Smooth muscle cell (in vitro differentiated cells): Measurements from ENCODE around the gene NUP155. TPM values are rescaled to one million over a fixed set of nuclear protein-coding genes. Genes with fewer than 3 reads are reported as not detected.
A peak's percentile ranks its signal among the peaks of the same experiment; 100 is the strongest.
"Not testable (repeated sequence)": the region's sequence is repeated elsewhere in the genome, so short reads cannot be mapped to it uniquely, and the experiment has no call there.

Source experiments
- DNase-seq: peaks from one replicate; lab custom pipeline; 2025; ENCODE audit not compliant: unreplicated experiment; lab: John Stamatoyannopoulos, UW
- H2AFZ ChIP-seq: fragments of 200-600 bp; sonication (generic); 2 replicates; pipeline ENCODE4 v1.6.0; 2016; ENCODE audit warnings: antibody characterized with exemption, low read depth, mild to moderate bottlenecking
- H3F3A ChIP-seq: fragments of 200-600 bp; sonication (generic); 2 replicates; pipeline ENCODE4 v1.6.0; 2017; ENCODE audit warnings: antibody characterized with exemption, low read depth
- H3K27ac ChIP-seq: fragments of 200-600 bp; sonication (generic); 2 replicates; pipeline ENCODE4 v1.5.1; 2016; ENCODE audit warnings: low read depth, mild to moderate bottlenecking
- H3K27me3 ChIP-seq: fragments of 200-600 bp; sonication (generic); 2 replicates; pipeline ENCODE4 v1.6.1; 2016; ENCODE audit warnings: low read depth, mild to moderate bottlenecking
- H3K36me3 ChIP-seq: fragments of 200-600 bp; sonication (generic); 2 replicates; pipeline ENCODE4 v1.5.1; 2016; ENCODE audit warnings: low read depth
- H3K4me1 ChIP-seq: fragments of 200-600 bp; sonication (generic); 2 replicates; pipeline ENCODE4 v1.5.1; 2016; ENCODE audit warnings: low read depth
- H3K4me2 ChIP-seq: fragments of 200-600 bp; sonication (generic); 2 replicates; pipeline ENCODE4 v1.6.0; 2016; ENCODE audit warnings: mild to moderate bottlenecking
- H3K4me3 ChIP-seq: fragments of 200-600 bp; sonication (generic); 2 replicates; pipeline ENCODE4 v1.5.1; 2016; ENCODE audit warnings: mild to moderate bottlenecking
- H3K79me2 ChIP-seq: fragments of 200-600 bp; sonication (generic); 2 replicates; pipeline ENCODE4 v1.6.0; 2016; ENCODE audit warnings: low read depth, mild to moderate bottlenecking
- H3K9ac ChIP-seq: fragments of 200-600 bp; sonication (generic); 2 replicates; pipeline ENCODE4 v1.6.0; 2016; ENCODE audit warnings: low read depth
- H3K9me3 ChIP-seq: fragments of 200-600 bp; sonication (generic); replicated peaks from 2 replicates; pipeline ENCODE4 v1.5.1; 2016; ENCODE audit warnings: low read depth
- H4K20me1 ChIP-seq: fragments of 200-600 bp; sonication (generic); 2 replicates; pipeline ENCODE4 v1.6.0; 2016; ENCODE audit warnings: low read depth
- CTCF ChIP-seq: fragments of 200-600 bp; sonication (generic); IDR thresholded peaks from 2 replicates; pipeline ENCODE4 v1.5.1; 2017; ENCODE audit warnings: borderline replicate concordance, mild to moderate bottlenecking, antibody characterized with exemption; ENCODE audit not compliant: insufficient read depth, poor library complexity, severe bottlenecking
- WGBS: methylation state at CpG from one replicate; pipeline ENCODE4 v1.1.7; 2016; ENCODE audit warnings: low lambda C conversion rate; 5-methylcytosine and 5-hydroxymethylcytosine counted together
- polyA plus RNA-seq: library from polyadenylated mRNA; unstranded; fragments of >200 nt; fragmentation: Nextera tagmentation; extraction: Ambion mirVana; gene quantifications from 2 replicates; pipeline ENCODE4 v1.2.1, GENCODE V29; 2016
- total RNA-seq: library from RNA; depleted of rRNA; stranded (reverse); fragments of >200 nt; gene quantifications from 2 replicates; pipeline ENCODE4 v1.2.3, GENCODE V29; 2014

NUP155 gene
- total and polyA plus RNA-seq, 2 experiments from 2014 or later, result 12.3 to 31.4 TPM

- Histone ChIP-seq H3K79me2 (peaks cover 12% of the 10 kb centered on the region), H3K4me3 (no peak overlapping the region), H3K36me3 (no peaks in the 10 kb centered on the region), H3F3A (peaks cover 4% of the 10 kb centered on the region), H3K27me3 (no peaks in the 10 kb centered on the region), H3K4me1 (peaks cover 5% of the 10 kb centered on the region), H3K9ac (no peak overlapping the region), H3K27ac (no peak overlapping the region), H3K9me3 (no peaks in the 10 kb centered on the region), H3K4me2 (no peak overlapping the region), H4K20me1 (no peaks in the 10 kb centered on the region), H2AFZ (no peak overlapping the region)
- no peak for TF ChIP-seq CTCF
- no peak for DNase-seq
- WGBS, result 92% methylated on average over 3 of the region's 3 CpGs
Observed at GRCh38 chr5:37375091-37375490, 4.2 kb upstream of the NUP155 start.

GRCh38 chr5:37370550-37370863, 399 bp downstream of the NUP155 start:
- H3K27me3 ChIP-seq, result no peaks in the 10 kb centered on the region
- H3K27ac ChIP-seq, result peak overlapping the region; percentile 49
- WGBS, result 0% methylated on average over 7 of the region's 7 CpGs
- H3K9me3 ChIP-seq, result no peaks in the 10 kb centered on the region
- H3F3A ChIP-seq, result peaks cover 4% of the 10 kb centered on the region
- peak overlapping the region; percentile 82 for H2AFZ ChIP-seq
- H3K36me3 ChIP-seq, result no peaks in the 10 kb centered on the region
- H4K20me1 ChIP-seq, result peaks cover 4% of the 10 kb centered on the region
- H3K4me1 ChIP-seq, result peaks cover 11% of the 10 kb centered on the region
- no peak for TF ChIP-seq CTCF
- DNase-seq, result no peak
- peak overlapping the region; percentile 80 for H3K9ac ChIP-seq
- peaks cover 51% of the 10 kb centered on the region for H3K79me2 ChIP-seq
- H3K4me3 ChIP-seq, result peak overlapping the region; percentile 81
- H3K4me2 ChIP-seq, result peak overlapping the region; percentile 96

- no peak for DNase-seq
- Histone ChIP-seq H3K9ac (no peak overlapping the region), H3K4me1 (no peaks in the 10 kb centered on the region), H4K20me1 (no peaks in the 10 kb centered on the region), H3K4me2 (no peak overlapping the region), H3F3A (no peaks in the 10 kb centered on the region), H3K27ac (no peak overlapping the region), H3K36me3 (peaks cover 10% of the 10 kb centered on the region), H3K9me3 (no peaks in the 10 kb centered on the region), H3K79me2 (no peaks in the 10 kb centered on the region), H3K4me3 (no peak overlapping the region), H2AFZ (no peak overlapping the region), H3K27me3 (no peaks in the 10 kb centered on the region)
- 88% methylated on average over 6 of the region's 6 CpGs for WGBS
- no peak for TF ChIP-seq CTCF
Observed at GRCh38 chr5:37355161-37355560, 15.7 kb downstream of the NUP155 start.

GRCh38 chr5:37342741-37343140, 28.2 kb downstream of the NUP155 start:
- WGBS, result 97% methylated on average over 17 of the region's 18 CpGs
- not testable (repeated sequence) for H3K4me1 ChIP-seq, H3K79me2 ChIP-seq

GRCh38 chr5:37334754-37335153, 36.2 kb downstream of the NUP155 start:
- DNase-seq, H3K27ac ChIP-seq, H3K79me2 ChIP-seq, H3K9me3 ChIP-seq, H3K4me3 ChIP-seq, H3K4me2 ChIP-seq, H3F3A ChIP-seq, H2AFZ ChIP-seq, H3K4me1 ChIP-seq, H3K27me3 ChIP-seq, H4K20me1 ChIP-seq, H3K9ac ChIP-seq: not testable (repeated sequence)
- WGBS, result over 99% methylated on average over 12 of the region's 12 CpGs
- peaks cover 25% of the 10 kb centered on the region for H3K36me3 ChIP-seq

More at GRCh38 chr5:37342741-37343140, 28.2 kb downstream of the NUP155 start:
- H3K27me3 ChIP-seq, H3K27ac ChIP-seq, H3K9me3 ChIP-seq, H4K20me1 ChIP-seq, H2AFZ ChIP-seq, H3K4me3 ChIP-seq, DNase-seq, H3F3A ChIP-seq, H3K4me2 ChIP-seq, H3K9ac ChIP-seq: not testable (repeated sequence)
- H3K36me3 ChIP-seq, result peaks cover 24% of the 10 kb centered on the region
